NCI-H2227 (cell line): ENCODE measurements around the gene CKAP4.

Experiments
- DNase-seq: peaks from one replicate; lab custom pipeline; 2025; ENCODE audit not compliant: unreplicated experiment; lab: John Stamatoyannopoulos, UW

CKAP4 gene

GRCh38 chr12:106240821-106241220 lies 7.0 kb downstream of the CKAP4 start:
- DNase-seq: no peak

GRCh38 chr12:106239951-106240335 lies 7.9 kb downstream of the CKAP4 start:
- DNase-seq: no peak

- DNase-seq: no peak
Observed at GRCh38 chr12:106239241-106239950, 8.4 kb downstream of the CKAP4 start.

GRCh38 chr12:106238146-106238545 lies 9.7 kb downstream of the CKAP4 start:
- no peak for DNase-seq

- DNase-seq: no peak
Observed at GRCh38 chr12:106235770-106236169, 12.1 kb downstream of the CKAP4 start.

- DNase-seq: no peak
Observed at GRCh38 chr12:106234449-106234848, 13.4 kb downstream of the CKAP4 start.

- no peak for DNase-seq
Observed at GRCh38 chr12:106233011-106233410, 14.8 kb downstream of the CKAP4 start.

- no peak for DNase-seq
Observed at GRCh38 chr12:106229036-106229591, 18.7 kb downstream of the CKAP4 start.

GRCh38 chr12:106228320-106228710 lies 19.5 kb downstream of the CKAP4 start:
- DNase-seq: no peak

GRCh38 chr12:106227641-106228319 lies 20.0 kb downstream of the CKAP4 start:
- DNase-seq: no peak

GRCh38 chr12:106226884-106227640 lies 20.8 kb downstream of the CKAP4 start:
- DNase-seq: peak; percentile 70

GRCh38 chr12:106224355-106224706 lies 23.5 kb downstream of the CKAP4 start:
- no peak for DNase-seq

GRCh38 chr12:106223485-106224354 lies 24.1 kb downstream of the CKAP4 start:
- DNase-seq: peak; percentile 73

GRCh38 chr12:106220536-106220935 lies 27.3 kb downstream of the CKAP4 start:
- DNase-seq: no peak

- DNase-seq: no peak
Observed at GRCh38 chr12:106219043-106219442, 28.8 kb downstream of the CKAP4 start.

- DNase-seq: no peak
Observed at GRCh38 chr12:106217706-106218105, 30.1 kb downstream of the CKAP4 start.

- no peak for DNase-seq
Observed at GRCh38 chr12:106214571-106214970, 33.2 kb downstream of the CKAP4 start.

- DNase-seq: no peak
Observed at GRCh38 chr12:106213662-106214061, 34.2 kb downstream of the CKAP4 start.

- DNase-seq: no peak
Observed at GRCh38 chr12:106211973-106212372, 35.8 kb downstream of the CKAP4 start.

GRCh38 chr12:106205208-106206069 lies 42.4 kb downstream of the CKAP4 start:
- no peak for DNase-seq
